Lower leg skin (tissue), 3 donors: ENCODE measurements around the gene NFIX.

Source experiments
- POLR2A ChIP-seq, 2 donors: fragments of 450-650 bp; IDR thresholded peaks; one replicate each; pipeline ENCODE4 v1.6.1; 2016 to 2017; ENCODE audit warnings: antibody characterized with exemption in 2 of 2, mild to moderate bottlenecking in 1 of 2, moderate library complexity in 1 of 2
- TF ChIP-seq, protein P1 (sequence below), 3 donors: fragments of 450-650 bp; IDR thresholded peaks; one replicate each; pipeline ENCODE4 v1.5.1; 2016; ENCODE audit warnings: antibody characterized with exemption in 3 of 3, mild to moderate bottlenecking in 3 of 3, moderate library complexity in 2 of 3

- TF ChIP-seq, protein P1, sequence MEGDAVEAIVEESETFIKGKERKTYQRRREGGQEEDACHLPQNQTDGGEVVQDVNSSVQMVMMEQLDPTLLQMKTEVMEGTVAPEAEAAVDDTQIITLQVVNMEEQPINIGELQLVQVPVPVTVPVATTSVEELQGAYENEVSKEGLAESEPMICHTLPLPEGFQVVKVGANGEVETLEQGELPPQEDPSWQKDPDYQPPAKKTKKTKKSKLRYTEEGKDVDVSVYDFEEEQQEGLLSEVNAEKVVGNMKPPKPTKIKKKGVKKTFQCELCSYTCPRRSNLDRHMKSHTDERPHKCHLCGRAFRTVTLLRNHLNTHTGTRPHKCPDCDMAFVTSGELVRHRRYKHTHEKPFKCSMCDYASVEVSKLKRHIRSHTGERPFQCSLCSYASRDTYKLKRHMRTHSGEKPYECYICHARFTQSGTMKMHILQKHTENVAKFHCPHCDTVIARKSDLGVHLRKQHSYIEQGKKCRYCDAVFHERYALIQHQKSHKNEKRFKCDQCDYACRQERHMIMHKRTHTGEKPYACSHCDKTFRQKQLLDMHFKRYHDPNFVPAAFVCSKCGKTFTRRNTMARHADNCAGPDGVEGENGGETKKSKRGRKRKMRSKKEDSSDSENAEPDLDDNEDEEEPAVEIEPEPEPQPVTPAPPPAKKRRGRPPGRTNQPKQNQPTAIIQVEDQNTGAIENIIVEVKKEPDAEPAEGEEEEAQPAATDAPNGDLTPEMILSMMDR (IDR thresholded peaks at IDR 0.05), result no peak
- no peak for TF ChIP-seq POLR2A (IDR thresholded peaks at IDR 0.05)
Measured at GRCh38 chr19:13039211-13039789, 44.0 kb downstream of the NFIX start.
